Activated T-helper 9 cell treated with anti-CD3 and anti-CD28 coated beads, Interleukin-2, amount 50 U/mL, for 16 hours (primary cell): ENCODE data around the gene KIF17.

Experiments
- DNase-seq: peaks from one replicate; pipeline ENCODE4 v3.0.0-alpha.2; 2020; ENCODE audit warnings: low read depth

KIF17 gene

DNA sequence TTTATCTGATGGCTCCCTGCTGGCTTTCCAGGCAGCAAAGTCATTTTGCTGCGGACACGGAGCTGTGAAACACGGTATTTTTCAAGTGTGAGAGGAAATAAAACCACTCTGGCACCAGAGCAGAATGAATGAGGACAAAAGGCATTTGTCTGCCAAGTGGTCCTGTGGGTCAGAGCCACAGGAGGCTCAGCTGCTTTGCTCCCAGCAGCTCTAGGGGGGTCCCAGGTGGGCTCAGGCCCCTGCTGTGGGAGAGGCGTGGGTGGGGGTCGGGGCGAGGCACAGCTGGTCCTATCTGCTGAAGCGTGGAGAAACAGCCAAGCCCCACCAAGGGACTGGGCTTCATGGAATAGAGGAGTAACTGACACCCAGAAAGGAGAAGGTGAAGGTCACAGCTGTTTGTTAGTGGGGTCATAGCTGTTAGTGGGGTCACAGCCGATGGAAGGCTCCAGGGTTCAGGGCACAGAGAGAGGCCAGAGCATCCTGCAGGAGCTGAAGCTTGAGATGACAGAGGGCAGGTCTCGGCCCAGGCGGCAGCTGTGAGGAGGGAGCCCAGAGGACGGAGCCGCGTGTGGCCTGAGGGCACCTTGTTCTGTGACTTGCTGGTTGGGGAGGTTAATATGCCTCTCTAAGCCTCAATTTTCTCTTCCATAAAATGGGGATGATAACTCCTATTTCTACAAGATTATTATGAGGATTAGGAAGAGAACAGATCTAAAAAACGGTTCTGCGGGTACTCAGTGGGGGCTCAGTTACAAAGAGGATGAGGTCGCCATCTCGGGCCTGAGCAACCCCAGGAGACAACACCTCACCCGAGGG lies 7.1 kb downstream of the KIF17 start:
- DNase-seq = no peak

DNA sequence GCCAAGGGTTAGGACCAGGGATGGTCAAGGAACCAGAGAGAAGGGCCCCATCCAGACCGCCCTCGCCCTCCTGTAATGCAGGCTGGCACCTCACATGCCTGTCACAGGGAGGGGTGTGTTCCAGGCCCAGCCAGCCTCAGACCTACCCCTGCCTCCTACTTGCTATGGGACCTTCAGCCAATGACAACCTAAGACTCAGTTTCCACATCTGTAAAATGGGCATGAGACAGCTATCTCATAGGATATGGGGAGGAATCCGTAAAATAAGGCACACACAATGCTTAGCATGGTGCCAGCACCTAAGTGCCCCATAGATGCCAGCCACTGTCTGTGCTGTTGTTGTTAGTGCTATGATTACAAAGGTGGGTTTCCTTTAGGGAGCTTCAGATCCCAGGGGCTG lies 7.9 kb downstream of the KIF17 start:
- DNase-seq = no peak

DNA sequence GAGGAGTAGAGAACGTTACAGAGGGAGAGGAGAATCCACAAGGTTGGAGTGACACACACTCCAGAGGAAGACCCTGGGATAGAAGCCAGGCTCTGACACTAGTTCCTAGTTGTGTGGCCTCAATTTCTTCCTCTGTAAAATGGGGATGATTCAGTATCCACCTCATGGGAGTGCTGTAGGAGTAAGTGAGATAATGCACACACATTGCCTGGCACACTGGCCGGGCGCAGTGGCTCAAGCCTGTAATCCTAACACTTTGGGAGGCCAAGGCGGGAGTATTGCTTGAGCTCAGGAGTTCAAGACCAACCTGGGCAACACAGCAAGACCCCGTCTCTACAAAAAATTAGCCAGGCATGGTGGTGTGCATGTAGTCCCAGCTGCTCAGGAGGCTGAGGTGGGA lies 8.9 kb downstream of the KIF17 start:
- DNase-seq = no peak

- no peak for DNase-seq
Observed at GRCh38 chr1:20708057-20708456, 9.8 kb downstream of the KIF17 start.

GRCh38 chr1:20706841-20707240 lies 11.0 kb downstream of the KIF17 start:
- DNase-seq = no peak

DNA sequence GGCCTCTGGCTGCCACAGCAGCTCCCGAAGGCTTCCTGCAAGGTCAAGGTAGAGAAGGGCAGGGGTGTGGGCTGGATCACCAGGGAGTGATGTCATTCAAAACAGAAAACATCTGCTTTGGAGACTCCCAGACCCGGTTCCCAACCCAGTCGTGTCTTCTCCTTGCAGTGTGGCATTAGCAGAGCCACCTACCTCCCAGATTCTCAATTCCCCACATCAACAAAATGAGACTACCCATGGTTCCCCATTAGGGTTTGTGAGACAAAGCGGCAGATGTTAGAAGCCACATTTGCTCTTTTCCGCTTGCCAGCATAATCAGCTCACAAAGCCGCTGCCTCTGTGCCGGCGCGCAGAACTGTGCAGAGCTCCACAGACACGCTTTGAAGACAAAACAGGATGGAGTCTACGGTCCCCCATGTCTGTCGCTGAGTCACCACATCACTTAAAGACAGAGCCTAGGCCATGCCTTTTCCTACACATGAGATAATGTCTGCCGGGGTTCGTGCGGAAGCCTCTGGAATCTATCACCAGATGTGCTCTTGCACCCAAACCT lies 12.5 kb downstream of the KIF17 start:
- DNase-seq = no peak

GRCh38 chr1:20704390-20705202 lies 13.2 kb downstream of the KIF17 start:
- no peak for DNase-seq

DNA sequence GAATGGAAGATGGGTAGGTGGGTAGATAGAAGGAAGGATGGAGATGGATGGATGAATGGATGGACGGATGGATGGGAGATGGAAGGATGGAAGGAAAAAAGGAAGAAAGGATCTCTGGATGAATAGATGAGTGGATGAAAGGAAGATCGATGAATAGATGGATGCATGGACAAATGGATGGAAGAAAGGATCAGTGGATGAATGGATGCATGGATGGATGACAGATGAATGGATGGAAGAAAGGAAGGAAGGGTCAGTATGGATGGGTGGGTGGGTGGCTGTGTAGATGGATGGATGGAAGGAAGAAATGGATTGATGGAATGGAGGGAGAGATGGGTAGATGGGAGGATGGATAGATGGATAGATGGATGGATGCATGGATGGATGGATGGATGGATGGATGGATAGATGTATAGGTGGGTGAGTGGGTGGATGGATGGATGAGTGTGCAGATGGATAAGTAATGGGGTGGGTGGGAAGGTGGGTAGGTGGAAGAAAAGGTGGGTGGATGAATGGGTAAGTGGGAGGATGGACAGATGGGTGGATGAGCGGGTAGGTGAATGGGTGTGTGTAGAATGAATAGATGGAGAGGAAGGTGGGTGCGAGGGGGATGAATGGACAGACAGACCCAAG lies 14.6 kb downstream of the KIF17 start:
- no peak for DNase-seq

DNA sequence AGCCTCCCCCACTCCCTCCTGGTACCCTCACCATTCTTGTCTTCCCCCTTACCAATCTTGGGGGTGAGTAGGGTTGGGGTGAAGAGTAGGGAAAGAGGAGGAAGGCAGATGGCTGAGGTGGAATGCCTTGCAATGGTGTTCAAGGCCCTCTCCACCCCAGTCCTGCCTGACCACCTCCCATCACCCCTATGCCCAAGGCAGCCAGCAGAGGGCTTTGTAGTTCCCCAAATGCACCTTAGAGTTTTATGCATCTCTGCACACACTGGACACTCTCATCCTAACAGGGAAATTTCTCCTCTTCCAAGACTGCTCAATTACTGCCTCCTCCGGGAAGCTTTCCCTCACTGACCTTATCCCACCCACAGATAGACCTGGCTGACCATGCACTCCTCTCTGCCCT lies 15.4 kb downstream of the KIF17 start:
- no peak for DNase-seq

DNA sequence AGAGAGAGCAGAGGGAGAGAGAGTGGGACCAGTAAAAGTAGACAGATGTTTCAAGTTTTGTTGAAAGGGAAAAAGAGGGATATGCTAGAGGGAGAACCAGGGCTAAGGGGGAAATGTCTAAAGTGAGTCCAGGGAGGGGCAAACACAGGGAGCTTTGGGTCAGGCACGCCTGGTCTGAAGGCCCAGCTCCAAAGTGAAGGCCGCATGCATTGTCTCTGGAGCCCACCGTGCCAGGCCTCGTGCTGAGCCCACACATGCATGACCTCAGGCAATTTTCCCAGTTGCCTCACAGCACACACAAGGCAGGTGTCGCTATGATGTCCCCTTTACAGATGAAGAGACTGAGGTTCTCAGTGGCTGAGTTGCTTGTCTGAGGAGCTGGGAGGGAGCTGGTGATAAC lies 16.0 kb downstream of the KIF17 start:
- no peak for DNase-seq

DNA sequence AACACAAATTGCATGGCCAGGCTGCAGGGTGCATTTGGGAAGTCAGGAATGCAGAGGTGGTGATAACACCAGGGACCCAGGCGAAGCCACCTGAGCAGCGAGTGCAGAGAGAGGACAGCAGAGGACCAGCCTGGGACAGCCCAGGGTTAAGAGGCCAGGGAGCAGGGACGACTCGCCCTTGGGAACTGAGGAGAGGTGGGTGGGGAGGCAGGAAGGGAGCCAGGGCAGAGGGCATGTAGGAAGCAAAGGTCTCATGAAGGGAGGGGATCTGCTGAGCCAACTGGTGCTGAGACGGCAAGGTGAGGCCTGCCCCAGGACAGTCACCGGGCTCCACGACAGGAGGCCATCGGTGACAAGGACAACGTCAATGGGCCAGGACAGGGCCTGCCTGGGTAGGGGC lies 16.4 kb downstream of the KIF17 start:
- DNase-seq = no peak

- no peak for DNase-seq
Observed at GRCh38 chr1:20700636-20701215, 17.1 kb downstream of the KIF17 start.

DNA sequence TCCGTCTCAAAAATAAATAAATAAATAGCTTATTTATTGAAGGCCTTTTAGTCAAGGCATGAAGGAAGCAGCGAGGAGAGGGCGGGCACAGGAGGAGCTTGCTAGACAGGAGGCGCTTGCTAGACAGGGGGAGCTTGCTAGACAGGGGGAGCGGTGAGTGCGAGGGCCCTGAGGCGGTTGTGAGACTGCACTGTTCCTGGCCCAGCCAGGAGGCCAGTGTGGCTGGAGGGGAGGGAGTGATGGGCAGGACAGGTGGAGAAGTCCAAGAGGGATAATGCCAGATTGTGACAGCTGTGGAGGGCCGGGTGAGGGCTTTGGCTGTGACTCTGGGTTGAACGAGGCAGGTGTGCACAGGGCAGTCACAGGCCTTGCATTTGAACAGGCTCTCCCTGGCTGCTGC lies 18.2 kb downstream of the KIF17 start:
- DNase-seq = no peak

DNA sequence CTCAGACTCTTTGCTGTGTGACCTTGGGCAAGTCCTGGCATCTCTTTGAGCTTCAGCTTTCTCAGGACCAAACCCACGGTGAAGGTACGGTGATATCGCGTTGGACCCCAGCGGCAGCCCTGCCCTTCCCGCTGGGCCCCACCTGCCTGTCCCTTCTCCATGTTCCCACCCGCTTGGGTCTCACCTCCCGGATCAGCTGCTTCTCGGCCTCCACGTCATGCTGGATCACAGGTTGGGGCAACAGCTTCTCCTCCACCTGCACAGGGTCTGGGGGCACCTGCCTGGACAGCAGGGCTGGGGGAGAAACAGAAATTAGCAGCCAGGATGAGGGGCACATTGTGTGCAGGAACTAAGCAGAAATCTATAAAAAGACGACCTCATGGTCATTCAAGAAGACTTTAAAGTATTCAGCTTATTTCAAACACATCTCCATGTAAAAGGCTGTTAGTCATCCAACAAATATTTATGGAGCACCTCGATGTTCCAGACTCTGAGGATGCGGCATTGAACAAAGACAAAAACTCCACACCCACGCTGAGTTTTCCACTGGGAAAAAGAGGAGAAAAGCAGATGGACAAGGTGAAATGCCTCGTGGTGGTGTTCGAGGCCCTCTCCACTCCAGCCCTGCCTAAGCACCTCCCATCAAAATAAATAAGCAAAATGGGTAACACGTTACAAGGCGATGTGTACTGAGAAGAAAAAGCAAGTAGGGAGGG lies 19.5 kb downstream of the KIF17 start:
- DNase-seq = no peak

DNA sequence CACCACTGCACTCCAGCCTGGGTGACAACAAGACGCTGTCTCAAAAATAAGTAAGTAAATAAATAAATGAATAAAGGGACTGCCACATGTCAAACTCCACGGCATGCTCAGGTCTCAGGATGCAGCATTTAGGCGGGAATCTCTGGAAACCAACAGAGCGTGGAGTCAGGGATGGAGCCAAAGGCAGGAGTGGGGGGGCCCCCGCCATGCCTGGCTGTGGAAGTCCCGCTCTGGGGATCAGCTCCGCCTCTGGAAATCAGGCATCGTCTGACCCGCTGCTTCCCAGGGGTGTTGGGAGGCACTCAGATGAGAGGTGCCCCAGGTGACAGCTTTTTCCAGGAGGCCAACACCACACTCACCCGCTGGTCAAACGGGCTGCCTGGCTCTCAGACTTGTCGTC lies 20.2 kb downstream of the KIF17 start:
- no peak for DNase-seq

GRCh38 chr1:20696397-20697333 lies 21.1 kb downstream of the KIF17 start:
- DNase-seq = peak; percentile 57

DNA sequence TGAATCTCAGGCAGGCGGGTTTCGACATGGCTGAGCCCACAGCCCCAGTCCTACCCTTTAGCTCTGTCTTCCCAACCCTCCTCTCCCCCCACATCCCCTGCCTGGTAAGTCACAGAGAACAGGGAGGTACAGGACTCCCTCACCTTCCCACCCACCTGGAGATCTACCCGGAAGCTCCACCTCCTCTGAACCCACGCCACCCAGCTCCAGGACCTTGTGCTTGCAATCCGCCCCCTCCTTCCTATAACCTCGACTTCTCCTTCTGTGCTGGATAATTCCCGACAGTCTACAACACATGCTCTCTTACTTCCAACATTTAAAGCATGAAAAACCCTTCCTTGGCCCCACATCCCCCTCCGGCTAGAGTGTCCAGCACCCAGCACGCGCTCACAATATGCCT lies 22.3 kb downstream of the KIF17 start:
- no peak for DNase-seq

DNA sequence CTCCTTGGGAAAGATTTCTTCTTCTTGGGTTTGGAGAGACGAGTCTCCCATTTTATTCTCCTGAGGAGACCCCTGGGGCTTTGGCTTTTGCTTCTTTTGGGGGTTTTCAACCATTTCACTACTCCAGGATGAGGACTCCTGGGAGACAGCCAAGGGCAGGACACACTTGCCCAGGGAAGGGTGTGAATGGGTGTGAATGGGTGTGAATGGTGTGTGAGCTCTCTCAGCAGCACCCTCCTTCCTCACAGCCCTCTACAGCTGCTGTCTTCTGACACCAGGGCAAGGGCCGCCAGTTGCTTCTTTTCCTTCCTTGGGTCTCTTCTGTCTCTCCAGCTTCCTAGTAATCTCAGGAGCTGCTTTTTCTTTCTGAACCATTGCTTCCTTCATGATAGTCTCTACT lies 24.2 kb downstream of the KIF17 start:
- no peak for DNase-seq

DNA sequence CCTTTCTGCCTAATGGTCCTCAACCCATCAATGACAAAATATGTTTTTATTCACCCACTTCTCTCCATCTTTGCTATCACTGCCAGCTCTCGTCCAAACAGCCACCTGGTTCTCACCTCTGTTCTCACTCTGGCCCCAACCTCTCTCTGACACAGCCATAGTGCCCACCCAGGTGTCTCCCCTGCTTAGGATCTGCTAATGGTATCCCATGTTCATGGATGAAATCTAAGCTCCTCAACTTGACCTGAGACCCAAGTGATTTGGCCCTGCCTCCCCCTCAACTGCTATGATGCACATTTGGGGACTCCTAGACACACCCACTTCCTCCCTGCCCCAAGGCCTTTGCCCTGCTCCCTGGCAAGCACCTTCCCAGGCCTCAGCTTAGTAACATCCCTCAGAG lies 25.9 kb downstream of the KIF17 start:
- no peak for DNase-seq

DNA sequence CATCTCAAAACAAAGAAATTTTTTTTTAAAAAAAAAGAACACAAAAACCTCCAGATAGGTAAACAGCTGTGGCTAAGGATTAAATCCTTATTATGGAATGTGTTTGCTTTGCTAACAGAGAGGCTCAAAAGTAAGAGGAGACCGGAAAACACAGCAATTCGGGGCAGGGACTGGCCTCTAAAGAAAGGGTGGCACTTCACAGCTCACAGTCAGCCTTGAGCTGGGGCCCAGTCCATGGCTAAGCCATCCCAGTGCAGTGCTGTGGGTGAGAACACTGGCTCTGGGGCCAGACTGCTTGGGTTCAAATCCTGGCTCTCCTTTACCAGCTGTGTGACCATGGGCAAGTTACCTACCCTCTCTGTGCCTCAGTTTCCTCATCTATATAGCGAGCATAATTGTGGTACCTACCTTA lies 28.2 kb downstream of the KIF17 start:
- no peak for DNase-seq
